NCI-H1417 (cell line): Measurements from ENCODE around the gene ADGRD1.
"Not testable (repeated sequence)": the region's sequence is repeated elsewhere in the genome, so short reads cannot be mapped to it uniquely, and the experiment has no call there.

Experiments
- DNase-seq, 3 experiments: peaks; one replicate each; lab custom pipeline; 2025; lab: John Stamatoyannopoulos, UW

ADGRD1 gene

DNA sequence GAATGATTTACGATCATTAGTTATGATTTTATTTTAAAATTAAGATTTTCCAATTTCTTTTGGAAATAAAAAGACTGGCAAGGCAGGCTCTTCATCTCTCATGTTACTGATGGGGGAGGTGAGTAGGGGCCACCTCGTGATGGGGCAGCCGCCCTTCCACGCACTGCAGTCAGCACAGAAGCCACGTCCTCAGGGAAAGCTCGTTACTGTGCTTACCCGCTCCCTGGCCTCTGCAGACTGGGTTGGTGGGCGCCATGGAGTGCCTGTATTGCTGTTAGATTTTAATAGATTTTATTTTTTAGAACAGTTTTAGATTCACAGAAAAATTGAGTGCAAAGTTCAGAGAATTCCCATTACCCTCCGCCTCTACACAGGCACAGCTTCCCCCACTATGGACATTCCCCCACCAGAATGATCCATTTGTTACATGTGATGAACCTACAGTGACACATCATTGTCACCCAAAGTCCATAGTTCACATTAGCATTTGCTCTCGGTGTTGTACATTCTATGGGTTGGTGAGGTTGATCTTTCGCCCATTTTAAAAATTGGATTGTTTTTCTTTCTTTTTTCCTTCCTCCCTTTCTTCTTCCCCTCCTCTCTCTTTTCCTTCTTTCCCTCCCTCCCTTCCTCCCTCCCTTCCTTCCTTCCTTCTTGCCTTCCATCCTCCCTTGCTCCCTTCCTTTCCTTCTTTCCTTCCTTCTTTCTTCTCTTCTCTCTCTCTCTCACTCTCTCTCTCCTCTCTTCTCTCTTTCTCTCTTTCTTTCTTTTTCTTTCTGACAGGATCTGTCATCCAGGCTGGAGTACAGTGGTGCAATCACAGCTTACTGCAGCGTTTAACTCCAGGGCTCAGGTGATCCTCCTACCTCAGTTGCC, 30.7 kb downstream of the ADGRD1 start:
- DNase-seq: no peak

DNA sequence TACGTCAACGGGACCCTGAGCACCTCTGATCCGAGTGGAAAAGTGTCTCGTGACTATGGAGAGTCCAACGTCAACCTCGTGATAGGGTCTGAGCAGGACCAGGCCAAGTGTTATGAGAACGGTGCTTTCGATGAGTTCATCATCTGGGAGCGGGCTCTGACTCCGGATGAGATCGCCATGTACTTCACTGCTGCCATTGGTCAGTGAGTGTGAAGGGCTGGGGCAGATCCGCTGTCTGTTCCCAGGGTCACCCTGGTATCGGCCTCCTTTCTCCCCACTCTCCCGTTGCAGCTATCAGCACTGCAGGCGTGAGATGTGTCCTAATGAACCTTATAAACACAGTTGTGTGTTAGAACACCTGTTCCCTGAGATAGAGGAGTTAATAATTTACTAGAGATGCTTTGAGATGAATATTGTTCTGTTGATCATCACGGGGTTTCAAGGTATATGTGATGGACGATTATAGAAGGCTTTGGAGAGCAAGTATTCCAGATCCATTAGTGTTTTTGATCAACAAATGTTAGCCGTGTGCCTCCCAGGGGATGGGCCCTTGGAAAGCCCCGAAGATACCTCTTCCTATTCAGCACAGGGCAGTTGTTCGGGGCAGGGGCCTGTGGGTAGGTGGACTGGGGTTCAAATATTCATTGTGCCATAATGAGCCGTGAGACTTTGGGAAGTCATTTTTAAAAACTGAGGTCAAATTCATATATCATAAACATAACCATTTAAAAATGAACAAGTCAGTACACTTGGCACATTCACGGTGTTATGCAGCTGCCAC, 33.6 kb downstream of the ADGRD1 start:
- DNase-seq: no peak

DNA sequence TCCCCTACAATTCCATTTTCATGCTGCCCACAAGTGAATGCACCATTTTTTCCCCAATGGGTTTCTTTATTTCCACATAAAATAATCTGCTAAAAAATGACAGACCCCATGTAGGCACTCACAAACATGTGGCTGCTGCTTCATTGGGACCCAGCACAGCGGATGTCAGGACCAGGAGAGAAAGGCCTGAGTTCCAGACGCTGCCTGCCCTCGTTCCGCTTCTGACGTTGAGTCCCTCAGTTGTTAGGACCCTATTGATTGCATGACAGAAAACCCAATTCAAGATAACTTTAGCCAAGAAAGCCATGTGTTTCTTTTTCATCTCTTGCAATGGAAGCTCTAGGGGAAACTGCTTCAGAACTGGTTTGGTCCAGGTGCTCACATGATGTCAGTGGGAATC, 34.6 kb downstream of the ADGRD1 start:
- no peak for DNase-seq

DNA sequence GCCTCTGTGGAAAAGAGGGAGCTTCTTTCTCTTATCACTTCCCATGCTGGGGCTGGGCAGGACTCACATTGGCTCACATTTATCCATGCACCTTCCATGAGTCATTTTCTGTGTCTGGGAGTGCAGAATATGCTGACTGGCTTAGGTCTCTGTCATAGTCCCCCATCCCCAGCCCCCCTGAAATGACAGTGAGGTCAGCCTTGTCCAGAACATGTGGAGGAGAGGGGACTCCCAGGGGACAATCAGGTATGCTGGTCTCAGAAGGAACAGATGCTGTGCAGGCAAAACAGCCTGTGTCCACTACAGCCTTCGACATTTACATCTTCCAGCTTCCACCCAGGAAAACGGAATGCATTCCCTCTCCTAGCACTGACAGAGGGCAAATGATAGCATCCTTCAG, 35.0 kb downstream of the ADGRD1 start:
- DNase-seq: no peak

DNA sequence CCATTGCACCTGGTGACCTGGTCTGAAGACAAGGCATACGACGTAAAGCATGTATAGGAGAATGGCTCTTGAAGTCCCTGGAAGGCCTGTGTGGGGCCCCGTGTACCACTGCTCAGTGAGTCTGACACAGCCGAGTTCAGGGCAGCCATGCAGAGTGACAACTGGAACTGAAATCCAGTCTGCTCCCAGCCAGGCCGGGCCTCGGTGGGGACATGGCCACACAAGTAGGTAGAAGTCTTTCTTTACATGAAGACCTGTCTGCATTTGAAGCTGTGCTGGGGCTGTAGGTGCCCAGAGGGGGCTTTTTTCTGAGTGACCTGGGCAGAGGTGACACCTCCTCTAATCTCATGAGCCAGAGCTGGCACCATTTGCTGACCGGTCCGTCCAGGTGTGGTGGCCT, 35.7 kb downstream of the ADGRD1 start:
- DNase-seq: no peak

DNA sequence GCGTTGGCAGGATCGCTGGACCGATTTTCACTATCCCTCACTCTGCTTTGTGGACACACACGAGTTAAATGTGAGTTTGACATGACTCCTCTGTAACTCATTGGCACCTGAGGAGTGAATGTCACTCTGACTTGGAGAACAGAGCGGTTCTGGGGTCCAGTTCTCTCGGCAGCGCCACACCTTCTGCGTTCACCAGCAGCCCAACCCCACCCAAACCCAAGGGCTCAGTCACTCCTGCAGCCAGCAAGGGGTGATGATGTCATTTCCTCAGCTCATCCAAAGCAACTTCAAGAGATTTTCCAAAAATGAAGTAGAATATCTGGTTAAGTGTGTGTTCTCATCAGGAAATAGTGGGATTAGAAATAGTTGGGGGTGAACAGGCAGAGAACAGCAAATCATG, 36.3 kb downstream of the ADGRD1 start:
- DNase-seq: no peak

DNA sequence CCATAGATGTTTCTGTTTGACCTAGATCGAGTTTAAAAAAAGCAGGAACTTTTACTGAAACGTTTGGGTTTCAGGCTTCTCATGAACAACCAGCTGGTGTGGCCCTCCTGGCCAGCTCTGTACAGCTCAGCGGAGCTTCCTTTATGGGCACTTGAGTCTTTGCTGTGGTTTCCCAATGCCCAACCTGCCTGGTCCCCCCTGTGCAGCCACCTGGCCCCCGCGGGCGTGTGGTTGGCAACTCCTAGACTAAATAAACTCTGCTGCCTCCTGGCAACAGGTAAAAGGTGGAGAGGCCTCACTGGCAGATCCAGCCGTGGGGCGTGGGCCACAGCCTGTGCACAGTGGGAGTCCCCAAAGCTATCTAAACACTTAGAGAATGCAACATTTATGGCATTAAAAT, 38.7 kb downstream of the ADGRD1 start:
- peak in 2 of 3 experiments; percentile 14 to 74 for DNase-seq

DNA sequence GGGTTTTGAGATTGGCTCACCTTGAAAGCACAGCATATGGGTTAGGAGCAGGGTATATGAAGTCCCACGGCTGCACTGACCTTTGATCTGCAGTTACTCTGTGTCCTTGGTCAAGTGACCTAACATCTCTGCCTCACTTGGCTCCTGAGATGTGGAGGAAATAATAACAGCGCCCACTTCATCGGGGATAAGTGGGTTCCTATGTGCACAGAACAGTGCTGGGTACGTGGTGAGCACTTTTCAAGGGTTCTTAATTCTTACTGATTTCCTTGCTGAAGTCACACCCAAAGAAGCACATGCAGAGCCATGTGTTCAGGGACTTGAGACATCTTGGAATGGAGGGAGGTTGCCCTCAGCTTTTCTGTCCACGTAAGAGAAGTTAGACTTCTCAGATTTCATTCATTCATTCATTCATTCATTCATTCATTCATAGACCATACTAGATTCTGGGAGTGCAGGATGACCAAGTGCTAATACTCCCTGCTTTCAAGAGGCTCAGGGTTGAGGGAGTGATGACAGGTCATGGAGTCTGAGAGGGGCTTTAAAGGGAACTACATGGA, 39.4 kb downstream of the ADGRD1 start:
- DNase-seq: no peak

DNA sequence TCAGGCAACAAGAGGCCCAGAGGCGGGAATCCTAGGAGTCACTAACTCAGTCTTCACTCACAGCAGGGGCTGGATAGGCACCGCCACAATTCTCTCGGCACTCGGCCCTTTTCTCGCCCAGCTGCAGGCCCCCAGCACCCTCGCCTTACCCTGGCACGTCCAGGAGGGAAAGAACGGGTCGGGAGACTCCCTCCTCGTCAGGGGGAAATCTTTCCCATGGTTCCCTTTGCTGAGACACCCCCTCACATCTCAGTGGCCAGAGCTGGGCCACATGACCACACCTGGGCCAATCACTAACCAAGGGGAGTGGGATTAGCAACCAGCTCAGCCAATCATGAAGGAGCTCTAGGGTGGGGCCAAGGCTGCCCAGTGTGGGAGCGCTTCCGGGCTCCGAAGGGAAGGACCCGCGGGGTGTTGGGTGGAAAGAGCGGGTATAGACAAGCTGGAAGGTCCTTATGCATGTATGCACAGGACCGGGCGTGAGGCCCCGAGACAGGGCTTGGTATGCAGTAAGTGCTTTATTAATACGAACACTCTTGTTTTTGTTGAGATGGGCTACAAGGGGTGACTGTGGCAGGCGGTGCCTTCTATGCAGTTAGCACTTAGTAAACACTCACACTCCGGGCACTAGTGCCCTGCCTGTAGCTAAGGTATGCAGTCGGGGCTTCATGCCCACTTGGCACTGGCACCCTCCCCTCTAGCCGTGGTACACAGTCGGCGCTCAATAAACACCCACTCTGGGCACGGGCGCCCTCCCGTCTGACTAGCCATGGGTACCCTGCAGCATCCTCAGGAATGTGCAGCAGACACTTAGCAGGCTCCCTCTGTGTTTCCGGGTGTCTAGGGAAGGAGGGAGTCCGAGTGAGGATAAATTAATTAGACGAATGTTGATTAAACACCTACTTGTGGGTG, 40.3 kb downstream of the ADGRD1 start:
- peak in 1 of 3 experiments; percentile 92 for DNase-seq

DNA sequence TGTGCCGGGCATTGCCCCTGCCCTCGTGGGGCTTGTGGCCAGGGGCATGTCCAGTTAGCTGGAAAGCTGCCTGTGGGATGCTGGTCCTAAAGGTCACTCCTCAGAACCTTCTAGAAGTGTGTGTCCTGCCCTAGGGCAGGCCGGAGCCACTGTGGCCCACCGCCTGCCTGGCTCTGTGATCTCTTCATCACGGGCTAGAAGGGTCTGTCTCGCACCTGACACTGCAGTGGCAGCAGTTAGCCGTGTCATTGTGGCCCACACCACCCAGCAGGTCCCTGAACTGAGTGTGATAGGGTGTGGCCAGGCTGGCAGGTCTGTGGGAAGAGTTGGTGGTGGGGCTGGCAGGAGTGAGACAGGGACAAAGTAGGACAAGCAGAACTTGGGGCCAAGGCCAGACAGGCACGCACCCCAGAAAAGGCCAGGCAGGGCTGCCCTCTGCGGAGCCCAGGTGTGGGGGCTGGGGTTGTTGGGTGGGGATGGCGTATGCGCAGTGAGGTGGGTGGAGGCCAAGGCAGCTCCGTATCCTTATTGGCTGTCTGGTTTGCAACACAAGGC, 41.2 kb downstream of the ADGRD1 start:
- DNase-seq: no peak

DNA sequence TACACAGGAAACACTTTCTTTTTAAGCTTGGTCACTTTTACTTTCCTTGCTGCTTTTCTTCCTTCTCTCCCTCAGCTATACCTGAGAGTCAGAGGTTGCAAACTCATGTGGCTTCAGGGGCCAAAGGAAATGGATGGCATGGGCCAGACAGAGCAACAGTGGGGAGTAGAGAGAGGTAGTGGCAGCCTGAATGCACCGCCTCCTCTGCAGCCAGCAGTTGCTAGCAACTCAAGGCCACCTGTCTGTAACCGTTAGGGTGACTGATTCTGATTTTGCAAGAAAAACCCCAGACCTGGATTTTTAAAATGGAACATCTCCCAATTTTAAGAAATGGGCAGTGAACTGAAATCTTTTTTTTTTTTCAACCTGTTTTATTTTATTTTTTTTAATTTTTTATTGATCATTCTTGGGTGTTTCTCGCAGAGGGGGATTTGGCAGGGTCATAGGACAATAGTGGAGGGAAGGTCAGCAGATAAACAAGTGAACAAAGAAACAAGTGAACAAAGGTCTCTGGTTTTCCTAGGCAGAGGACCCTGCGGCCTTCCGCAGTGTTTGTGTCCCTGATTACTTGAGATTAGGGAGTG, 41.8 kb downstream of the ADGRD1 start:
- not testable (repeated sequence) for DNase-seq

DNA sequence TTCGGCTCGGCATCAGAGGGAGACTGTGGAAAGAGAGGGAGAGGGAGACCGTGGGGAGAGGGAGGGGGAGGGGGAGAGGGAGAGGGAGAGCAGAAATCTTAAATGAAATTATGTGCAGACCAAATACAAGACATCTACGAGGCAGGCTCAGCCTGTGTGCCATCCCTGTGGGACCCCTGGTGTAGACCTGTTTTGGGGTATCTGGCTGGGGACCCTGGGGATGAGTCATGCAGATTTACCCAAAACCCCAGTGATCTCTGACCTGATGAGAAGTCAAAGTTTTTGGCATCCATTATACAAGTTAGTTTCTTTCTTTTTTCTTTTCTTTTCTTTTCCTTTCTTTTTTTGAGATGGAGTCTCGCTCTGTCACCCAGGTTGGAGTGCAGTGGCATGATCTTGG, 44.4 kb downstream of the ADGRD1 start:
- DNase-seq: no peak

DNA sequence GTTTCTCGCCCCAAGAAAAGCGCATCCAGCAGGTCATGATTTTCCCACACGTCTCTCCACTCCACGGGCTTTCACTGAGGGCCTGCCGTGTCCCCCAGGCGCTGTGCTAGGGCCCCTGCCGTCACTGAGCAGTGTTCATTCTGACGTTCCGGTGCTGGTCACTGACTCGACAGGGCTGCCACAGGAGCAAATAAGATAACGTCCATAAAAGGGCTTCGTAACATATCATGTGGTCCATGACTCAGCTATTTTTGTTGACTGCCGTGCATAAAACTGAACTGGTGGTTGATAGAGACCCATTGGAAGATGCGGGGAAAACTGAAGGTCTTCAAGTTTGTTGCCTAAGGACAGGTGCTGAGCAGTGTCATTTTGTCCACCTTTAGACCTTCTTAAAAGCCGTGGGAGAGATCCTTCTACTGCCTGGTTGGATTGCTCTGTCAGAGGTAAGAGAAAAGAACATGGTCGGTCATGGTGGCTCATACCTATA, 46.3 kb downstream of the ADGRD1 start:
- no peak for DNase-seq

DNA sequence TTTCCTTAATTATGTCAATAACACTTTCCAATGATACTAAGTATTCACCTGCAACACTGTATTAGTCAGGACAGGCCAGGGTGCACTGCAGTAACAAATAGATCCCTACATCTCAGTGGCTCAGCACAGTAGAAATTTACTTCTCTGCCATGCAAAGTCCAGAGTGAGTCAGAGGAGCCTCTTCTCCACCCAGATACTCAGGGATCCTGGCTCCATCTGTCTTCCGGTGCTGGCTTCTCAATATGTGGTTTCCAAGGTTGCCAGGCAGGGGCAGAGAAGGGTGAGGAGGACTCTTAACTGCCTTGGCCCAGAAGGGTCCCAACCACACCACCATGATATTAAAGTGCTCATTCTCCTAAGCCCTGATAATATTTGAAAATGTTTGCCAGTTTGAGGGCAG, 47.8 kb downstream of the ADGRD1 start:
- DNase-seq: no peak

DNA sequence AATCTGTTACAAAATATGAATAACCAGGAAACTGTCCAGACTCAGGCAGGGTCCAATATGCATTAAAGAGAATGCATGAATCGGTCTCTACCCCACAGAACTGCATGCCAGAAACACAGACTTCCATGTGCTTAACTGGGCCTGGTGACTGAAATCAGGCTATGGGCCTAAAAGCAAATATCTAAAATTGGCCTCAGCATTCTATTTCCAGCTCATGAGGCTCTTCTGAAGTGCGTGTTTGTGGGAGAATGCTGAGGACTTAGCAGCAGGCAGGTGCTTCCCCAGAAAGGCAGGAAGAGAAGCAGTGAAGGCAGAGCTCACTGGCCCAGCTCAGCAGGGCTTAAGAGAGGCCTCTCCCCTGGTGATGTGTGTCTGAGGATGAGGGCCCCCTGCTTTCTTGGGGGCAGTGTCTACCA, 48.5 kb downstream of the ADGRD1 start:
- DNase-seq: no peak

DNA sequence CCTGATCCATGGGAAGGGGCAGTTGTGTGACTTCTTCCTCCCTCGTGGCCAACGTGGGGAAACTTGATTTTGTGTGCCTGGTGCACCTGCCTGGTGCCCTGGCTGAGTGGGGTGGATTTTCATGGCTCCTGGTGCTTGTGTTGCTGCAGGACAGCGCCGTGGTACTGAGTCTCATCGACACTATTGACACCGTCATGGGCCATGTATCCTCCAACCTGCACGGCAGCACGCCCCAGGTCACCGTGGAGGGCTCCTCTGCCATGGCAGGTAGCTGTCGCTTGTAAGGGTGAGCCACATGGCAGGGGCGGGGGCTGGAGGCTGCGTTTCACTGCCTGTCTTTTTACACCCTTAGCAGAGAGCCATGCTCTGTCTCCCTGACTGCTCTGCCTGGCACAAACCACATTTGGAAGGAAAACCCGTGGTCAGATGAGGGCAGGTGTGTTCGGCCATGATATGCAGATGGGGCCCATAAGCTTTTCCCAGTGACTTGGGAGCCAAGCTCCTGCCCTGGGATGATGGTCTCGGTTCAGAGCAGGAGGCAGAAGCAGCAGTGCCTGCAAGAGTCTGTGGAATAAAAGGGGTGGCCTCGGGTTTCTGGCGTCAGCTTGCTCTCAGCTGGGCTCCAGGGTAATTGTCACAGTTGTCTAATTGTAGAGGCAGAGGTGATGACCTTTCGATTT, 49.5 kb downstream of the ADGRD1 start:
- DNase-seq: no peak

DNA sequence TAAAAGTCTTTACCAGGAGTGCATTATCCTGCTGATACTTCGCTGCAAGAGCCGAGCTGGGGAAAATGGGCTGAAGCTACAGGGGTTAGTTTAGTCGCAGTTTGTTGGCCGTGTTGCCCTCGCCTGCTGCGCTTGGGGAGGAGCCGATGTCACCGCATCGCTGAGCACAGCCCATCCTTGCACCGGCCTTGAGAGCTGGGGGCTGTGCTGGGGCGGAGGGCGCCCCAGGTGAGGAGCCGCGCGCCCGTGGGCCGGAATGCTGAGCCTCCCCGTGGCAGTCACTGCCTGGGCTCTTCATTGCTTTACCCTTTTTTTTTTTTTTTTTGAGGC, 50.0 kb downstream of the ADGRD1 start:
- no peak for DNase-seq

DNA sequence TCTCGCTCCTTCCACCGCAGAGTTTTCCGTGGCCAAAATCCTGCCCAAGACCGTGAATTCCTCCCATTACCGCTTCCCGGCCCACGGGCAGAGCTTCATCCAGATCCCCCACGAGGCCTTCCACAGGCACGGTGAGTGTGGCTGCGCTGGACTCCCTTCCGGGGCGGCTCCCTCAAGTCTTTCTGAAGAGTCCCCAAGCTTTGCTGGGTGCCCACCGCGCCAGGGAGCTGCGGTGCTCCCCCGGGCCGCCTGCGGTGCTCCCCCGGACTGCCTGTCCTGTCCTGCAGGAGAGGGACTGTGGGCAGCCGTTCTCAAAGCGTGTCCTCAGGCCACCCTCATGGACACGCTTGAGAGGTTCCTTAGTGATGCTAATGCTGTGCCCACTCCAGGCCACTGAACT, 50.5 kb downstream of the ADGRD1 start:
- DNase-seq: no peak

DNA sequence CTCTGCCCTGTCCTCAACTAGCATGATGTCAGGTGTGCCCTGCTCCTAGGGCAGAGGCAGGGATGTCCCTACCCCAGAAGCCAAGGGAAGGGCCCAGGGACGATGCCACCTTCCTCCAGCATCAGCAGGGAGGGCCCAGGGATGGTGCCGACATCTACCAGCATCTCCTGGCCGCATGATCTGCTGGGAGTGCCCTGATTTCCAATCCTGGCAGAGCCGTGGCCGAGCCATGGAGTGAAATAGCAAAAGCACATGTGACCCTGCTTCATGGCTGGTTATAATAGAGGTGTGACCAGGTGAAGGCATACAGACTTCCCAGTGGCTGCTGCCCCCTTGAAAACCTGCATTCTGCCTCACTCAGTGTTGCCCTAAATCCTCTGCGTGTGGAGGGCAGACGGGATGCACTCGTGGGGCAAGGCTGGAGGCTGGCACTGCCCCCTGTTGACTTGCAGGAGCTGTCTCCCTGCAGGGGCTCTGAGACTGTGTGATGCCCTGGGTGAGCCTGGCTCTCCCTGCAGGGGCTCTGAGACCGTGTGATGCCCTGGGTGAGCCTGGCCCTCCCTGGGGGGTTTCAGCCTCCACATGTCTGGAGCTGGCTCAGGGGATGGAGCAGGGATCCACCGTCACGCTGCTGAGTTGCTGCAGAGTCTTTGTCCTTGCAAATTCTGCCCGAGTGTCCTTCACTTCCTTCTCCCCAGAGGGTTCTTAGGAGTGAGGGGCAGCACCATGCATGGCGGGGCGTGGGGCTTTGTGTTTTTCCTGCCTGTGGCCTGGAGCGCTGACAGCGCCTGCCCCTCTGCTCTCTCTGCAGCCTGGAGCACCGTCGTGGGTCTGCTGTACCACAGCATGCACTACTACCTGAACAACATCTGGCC, 51.7 kb downstream of the ADGRD1 start:
- DNase-seq: no peak
